ENCODE results near the gene ANK2.

ANK2 gene

DNA sequence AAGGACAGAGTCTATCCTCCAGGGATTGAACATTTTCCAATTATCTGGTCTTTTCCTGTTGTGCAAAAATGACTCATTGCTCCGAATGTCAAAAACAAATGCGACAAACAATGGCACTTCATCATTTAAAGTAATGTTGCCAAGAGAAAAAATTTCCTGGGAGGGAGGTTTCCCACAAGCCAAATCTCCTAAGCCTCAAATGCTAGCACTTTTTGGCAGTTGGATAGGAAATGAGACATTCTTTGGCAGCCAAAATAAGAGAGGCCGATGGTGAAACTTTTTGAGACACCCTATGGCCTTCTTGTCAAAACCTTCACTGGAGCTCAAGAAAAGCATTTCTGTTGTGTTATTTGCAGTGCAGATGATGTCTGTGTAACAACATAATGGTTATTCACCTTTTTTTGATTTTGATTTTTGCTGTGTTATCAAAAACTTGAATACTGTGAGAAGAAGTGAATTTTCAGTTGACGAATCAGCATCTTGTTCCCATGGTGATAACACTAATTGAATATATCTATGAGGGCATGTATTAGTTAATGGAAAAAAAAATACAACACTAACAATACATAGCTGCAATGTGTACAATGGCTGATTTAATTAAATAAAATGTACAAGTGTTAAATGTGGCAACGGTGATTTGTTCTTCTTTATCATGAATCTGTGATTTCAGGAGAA is 333.8 kb downstream of the ANK2 start:
- Mint-ChIP-seq H3K4me3 (no peak overlapping the region), H3K9me3 (no peaks in the 10 kb centered on the region), H3K27ac (no peak overlapping the region), H3K4me1 (ENCODE audit: low read depth) (no peaks in the 10 kb centered on the region), H3K27me3 (ENCODE audit: low read depth) (peaks cover 7% of the 10 kb centered on the region), H3K36me3 (ENCODE audit: low read depth) (no peaks in the 10 kb centered on the region)

GRCh38 chr4:113384600-113384999 is 335.1 kb downstream of the ANK2 start:
- Mint-ChIP-seq H3K36me3 (ENCODE audit: low read depth) (no peaks in the 10 kb centered on the region), H3K27me3 (ENCODE audit: low read depth) (peaks cover 7% of the 10 kb centered on the region), H3K27ac (no peak overlapping the region), H3K4me3 (no peak overlapping the region), H3K9me3 (no peaks in the 10 kb centered on the region), H3K4me1 (ENCODE audit: low read depth) (no peaks in the 10 kb centered on the region)

DNA sequence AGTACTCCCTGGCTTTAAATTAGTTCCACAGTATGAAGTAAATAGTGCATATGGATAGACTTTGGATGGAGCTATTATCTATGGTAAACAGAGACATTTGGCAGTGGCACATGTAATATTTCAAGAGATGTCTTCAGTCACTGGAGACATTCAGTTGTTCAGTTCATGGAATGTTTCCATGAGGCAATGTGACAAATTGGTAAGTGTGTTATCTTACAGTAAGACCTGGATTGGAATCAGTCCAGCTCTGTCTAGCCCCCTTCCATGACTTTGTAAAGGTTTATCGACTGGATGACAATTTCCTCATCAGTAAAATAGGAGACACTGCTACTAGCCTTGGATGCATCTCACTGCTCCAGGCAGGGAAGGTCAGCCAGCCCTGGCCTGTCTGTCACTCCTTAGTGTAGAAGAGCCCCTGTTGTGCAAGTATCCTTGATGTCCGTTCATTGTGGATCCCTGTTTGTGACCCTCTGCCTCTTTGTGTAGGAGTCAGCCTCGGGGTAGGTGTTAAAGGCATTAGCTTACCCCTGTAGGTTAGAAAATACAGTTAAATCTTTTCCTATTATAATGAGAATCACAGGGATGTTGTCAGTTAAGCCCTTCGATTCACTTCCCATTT is 335.9 kb downstream of the ANK2 start:
- Mint-ChIP-seq H3K27ac (no peak overlapping the region), H3K9me3 (no peaks in the 10 kb centered on the region), H3K4me1 (ENCODE audit: low read depth) (no peaks in the 10 kb centered on the region), H3K36me3 (ENCODE audit: low read depth) (no peaks in the 10 kb centered on the region), H3K27me3 (ENCODE audit: low read depth) (peaks cover 7% of the 10 kb centered on the region), H3K4me3 (no peak overlapping the region)

- Mint-ChIP-seq H3K4me3 (no peak overlapping the region), H3K9me3 (no peaks in the 10 kb centered on the region), H3K4me1 (ENCODE audit: low read depth) (no peaks in the 10 kb centered on the region), H3K27ac (no peak overlapping the region), H3K27me3 (ENCODE audit: low read depth) (peaks cover 3% of the 10 kb centered on the region), H3K36me3 (ENCODE audit: low read depth) (no peaks in the 10 kb centered on the region)
These were observed 339.7 kb downstream of the ANK2 start for GRCh38 chr4:113389160-113389559.

DNA sequence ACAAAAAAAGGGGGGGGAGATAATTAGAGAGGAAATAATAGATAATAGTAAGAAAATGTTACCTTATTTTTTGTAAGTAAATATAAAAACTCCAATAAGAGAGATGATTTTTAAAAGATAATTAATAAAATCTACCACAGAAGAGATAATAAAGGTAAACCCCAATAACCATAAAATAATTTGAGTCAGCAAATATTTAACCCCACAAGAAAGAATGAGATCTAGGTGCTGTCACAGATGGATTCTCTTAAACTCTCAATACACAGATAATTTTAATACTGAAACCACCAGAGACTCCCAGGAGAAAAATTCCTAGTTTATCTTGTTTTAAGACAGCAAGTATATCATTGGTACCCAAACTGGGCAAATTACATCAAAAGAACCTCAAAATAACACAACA is 341.4 kb downstream of the ANK2 start:
- no peak overlapping the region for H3K27ac Mint-ChIP-seq
- H3K4me3 Mint-ChIP-seq, result no peak overlapping the region
- H3K27me3 Mint-ChIP-seq (ENCODE audit: low read depth), result peaks cover 3% of the 10 kb centered on the region
- H3K9me3 Mint-ChIP-seq, result no peaks in the 10 kb centered on the region
- no peaks in the 10 kb centered on the region for H3K36me3 Mint-ChIP-seq (ENCODE audit: low read depth)
- H3K4me1 Mint-ChIP-seq (ENCODE audit: low read depth), result no peaks in the 10 kb centered on the region

- Mint-ChIP-seq H3K27ac (no peak overlapping the region), H3K36me3 (ENCODE audit: low read depth) (no peaks in the 10 kb centered on the region), H3K9me3 (no peaks in the 10 kb centered on the region), H3K4me3 (no peak overlapping the region), H3K27me3 (ENCODE audit: low read depth) (peaks cover 3% of the 10 kb centered on the region), H3K4me1 (ENCODE audit: low read depth) (no peaks in the 10 kb centered on the region)
These were observed 344.8 kb downstream of the ANK2 start for GRCh38 chr4:113394108-113394729.

- Mint-ChIP-seq H3K27ac (no peak overlapping the region), H3K4me1 (ENCODE audit: low read depth) (no peaks in the 10 kb centered on the region), H3K4me3 (no peak overlapping the region), H3K36me3 (ENCODE audit: low read depth) (no peaks in the 10 kb centered on the region), H3K9me3 (no peaks in the 10 kb centered on the region), H3K27me3 (ENCODE audit: low read depth) (peaks cover 3% of the 10 kb centered on the region)
These were observed 345.5 kb downstream of the ANK2 start for GRCh38 chr4:113394730-113395530.

- no peak overlapping the region for H3K4me3 Mint-ChIP-seq
These were observed 347.8 kb downstream of the ANK2 start for GRCh38 chr4:113397114-113397701.

GRCh38 chr4:113398441-113399143 is 349.1 kb downstream of the ANK2 start:
- Mint-ChIP-seq H3K4me1 (ENCODE audit: low read depth) (peaks cover 1% of the 10 kb centered on the region), H3K27me3 (ENCODE audit: low read depth) (peaks cover 9% of the 10 kb centered on the region), H3K36me3 (ENCODE audit: low read depth) (no peaks in the 10 kb centered on the region), H3K27ac (no peak overlapping the region), H3K9me3 (no peaks in the 10 kb centered on the region), H3K4me3 (no peak overlapping the region)

More at GRCh38 chr4:113397114-113397701, 347.8 kb downstream of the ANK2 start:
- no peak overlapping the region for H3K27ac Mint-ChIP-seq
- H3K36me3 Mint-ChIP-seq (ENCODE audit: low read depth), result no peaks in the 10 kb centered on the region
- H3K4me1 Mint-ChIP-seq (ENCODE audit: low read depth), result no peaks in the 10 kb centered on the region
- H3K27me3 Mint-ChIP-seq (ENCODE audit: low read depth), result peaks cover 9% of the 10 kb centered on the region
- no peaks in the 10 kb centered on the region for H3K9me3 Mint-ChIP-seq

DNA sequence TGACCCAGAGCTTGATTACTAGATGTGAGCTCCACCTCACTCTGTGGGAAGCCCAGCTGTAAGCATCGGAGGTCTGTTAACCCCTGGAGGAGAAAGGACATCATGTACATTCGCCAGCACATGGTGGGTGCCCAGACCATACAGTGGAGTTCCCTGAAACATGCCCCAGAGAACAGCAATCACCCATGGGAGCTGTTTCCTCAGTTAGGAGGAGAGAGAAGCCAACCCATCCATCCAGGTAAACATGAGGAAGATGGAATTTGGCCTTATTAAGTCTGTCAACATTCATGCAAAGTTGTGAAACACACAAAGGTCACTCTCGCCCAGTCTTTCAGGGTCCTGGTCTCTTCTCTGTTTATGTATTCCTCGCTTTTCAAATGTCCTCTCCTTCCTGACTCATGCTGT is 354.7 kb downstream of the ANK2 start:
- peaks cover 6% of the 10 kb centered on the region for H3K27me3 Mint-ChIP-seq (ENCODE audit: low read depth)
- no peaks in the 10 kb centered on the region for H3K9me3 Mint-ChIP-seq
- H3K27ac Mint-ChIP-seq, result no peak overlapping the region
- no peak overlapping the region for H3K4me3 Mint-ChIP-seq
- peaks cover 1% of the 10 kb centered on the region for H3K4me1 Mint-ChIP-seq (ENCODE audit: low read depth)
- no peaks in the 10 kb centered on the region for H3K36me3 Mint-ChIP-seq (ENCODE audit: low read depth)

DNA sequence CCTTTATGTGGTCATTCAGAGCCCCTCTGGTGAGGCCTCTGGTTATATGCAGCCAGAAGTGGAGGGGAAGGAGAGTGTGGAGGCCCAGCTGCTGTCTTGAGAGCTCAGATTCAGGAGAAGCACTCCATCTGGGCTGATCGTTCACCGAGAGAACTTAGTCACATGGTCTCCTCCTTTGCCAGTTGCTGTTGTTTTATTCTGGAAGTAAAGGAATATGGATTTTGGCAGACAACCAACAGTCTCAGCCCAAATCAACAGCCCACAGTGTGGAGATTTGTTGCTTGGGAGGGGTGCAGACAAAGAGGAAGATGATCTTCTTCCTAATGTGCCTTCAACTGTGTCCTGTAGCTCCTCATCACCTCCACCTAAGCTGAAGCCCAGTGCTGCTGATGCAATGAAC is 355.4 kb downstream of the ANK2 start:
- Mint-ChIP-seq H3K36me3 (ENCODE audit: low read depth) (no peaks in the 10 kb centered on the region), H3K4me1 (ENCODE audit: low read depth) (peaks cover 1% of the 10 kb centered on the region), H3K9me3 (no peaks in the 10 kb centered on the region), H3K27ac (no peak overlapping the region), H3K4me3 (no peak overlapping the region), H3K27me3 (ENCODE audit: low read depth) (peaks cover 9% of the 10 kb centered on the region)

- Mint-ChIP-seq H3K27ac (no peak overlapping the region), H3K4me1 (ENCODE audit: low read depth) (peaks cover 7% of the 10 kb centered on the region), H3K27me3 (ENCODE audit: low read depth) (peaks cover 8% of the 10 kb centered on the region), H3K4me3 (no peak overlapping the region), H3K36me3 (ENCODE audit: low read depth) (no peaks in the 10 kb centered on the region), H3K9me3 (no peaks in the 10 kb centered on the region)
These were observed 356.6 kb downstream of the ANK2 start for GRCh38 chr4:113405874-113406722.

- Mint-ChIP-seq H3K36me3 (ENCODE audit: low read depth) (no peaks in the 10 kb centered on the region), H3K4me3 (no peak overlapping the region), H3K27ac (no peak overlapping the region), H3K4me1 (ENCODE audit: low read depth) (peaks cover 7% of the 10 kb centered on the region), H3K9me3 (no peaks in the 10 kb centered on the region), H3K27me3 (ENCODE audit: low read depth) (peaks cover 3% of the 10 kb centered on the region)
These were observed 357.2 kb downstream of the ANK2 start for GRCh38 chr4:113406723-113407016.
